Measurements from ENCODE around the gene DMAC2L.
A peak's percentile ranks its signal among the peaks of the same experiment; 100 is the strongest.
"Not testable (repeated sequence)": the region's sequence is repeated elsewhere in the genome, so short reads cannot be mapped to it uniquely, and the experiment has no call there.

DMAC2L gene

DNA sequence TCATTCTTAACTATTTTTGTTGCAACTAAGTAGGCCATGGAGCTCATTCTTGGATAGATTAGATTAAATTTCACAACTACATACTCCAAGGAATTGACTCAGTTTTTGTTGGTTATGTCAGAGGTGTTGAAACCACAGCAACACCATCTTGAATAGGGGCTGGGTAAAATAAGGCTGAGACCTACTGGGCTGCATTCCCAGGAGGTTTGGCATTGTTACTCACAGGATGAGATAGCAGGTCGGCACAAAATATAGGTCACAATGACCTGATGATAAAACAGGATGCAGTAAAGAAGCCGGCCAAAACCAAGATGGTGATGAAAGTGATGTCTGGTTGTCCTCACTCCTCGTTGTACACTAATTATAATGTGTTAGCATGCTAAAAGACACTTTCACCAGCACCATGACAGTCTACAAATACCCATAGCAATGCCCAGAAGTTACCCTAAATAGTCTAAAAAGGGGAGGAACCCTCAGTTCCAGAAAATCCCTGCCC is 20.9 kb downstream of the DMAC2L start:
- DNase-seq = no peak

DNA sequence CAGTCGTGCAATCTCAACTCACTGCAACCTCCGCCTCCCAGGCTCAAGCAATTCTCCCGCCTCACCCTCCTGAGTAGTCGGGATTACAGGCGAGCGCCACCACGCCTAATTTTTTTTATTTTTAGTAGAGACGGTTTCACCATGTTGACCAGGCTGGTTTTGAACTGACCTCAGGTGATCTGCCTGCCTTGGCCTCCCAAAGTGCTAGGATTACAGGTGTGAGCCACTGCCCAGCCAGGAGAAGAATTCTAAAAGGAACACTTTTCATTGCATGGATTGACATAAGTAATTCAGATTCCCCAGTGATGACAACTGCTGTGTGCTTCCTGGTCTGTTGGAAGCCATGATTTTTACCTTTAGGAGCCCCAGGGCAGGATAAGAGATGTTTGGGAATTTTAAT is 22.1 kb downstream of the DMAC2L start:
- DNase-seq = no peak

DNA sequence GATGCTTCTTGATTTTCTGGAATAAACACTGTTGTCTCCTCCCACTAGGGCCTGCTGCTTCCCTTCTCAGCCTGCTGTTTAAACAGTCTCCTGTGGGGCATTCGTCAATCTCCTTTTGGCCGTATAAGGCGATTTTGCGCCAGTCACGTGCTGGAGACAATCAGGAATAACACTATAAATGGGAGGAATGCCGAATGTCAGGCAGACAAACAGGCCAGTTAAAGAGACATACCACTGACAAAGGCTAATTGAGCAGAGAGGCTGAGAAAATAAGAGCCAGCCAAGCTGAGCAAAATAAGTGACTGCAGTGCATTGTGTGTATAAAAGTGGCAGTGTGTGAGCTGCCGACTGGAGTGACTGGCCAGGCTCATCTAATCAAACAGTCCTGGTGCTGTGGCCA is 23.3 kb downstream of the DMAC2L start:
- DNase-seq = peak; percentile 87

DNA sequence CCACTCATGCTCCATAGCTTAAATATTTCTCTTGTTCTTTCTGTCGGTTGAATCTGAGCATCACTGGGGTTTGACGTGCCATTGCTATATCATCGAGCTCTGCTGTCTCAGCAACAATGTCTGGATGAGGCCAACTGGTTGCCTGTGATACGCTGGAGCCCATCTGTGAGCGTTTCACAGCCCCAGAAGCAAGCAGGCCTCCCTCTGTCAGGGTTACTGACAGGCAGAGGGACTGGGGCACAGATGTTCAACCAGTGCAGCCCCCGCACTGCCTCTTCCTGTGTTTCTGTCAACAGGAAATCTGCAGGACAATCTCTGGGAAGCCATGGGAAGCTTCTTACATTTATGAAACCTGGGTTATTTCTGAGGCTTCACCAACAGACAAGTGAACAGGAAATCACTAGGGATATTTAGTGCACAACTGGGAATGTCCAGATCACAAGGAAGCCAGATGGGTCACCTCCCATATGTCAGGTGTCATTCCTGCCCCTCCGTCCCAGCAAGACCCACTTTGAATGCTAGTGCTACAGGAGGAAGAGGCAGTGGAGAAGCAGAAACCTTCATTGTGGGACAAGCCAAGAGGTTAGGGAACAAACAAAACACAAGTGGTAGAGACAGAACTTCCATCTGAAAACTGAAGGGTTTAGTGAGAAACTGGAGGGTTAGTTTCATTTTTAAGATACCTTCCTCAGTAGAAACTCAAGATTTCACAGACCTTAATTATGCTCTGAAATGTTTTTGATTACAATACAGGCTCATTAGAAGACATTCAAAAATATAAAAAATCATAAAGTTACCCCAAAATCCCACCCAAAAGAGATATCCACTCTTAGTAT is 24.1 kb downstream of the DMAC2L start:
- peak; percentile 14 for DNase-seq

DNA sequence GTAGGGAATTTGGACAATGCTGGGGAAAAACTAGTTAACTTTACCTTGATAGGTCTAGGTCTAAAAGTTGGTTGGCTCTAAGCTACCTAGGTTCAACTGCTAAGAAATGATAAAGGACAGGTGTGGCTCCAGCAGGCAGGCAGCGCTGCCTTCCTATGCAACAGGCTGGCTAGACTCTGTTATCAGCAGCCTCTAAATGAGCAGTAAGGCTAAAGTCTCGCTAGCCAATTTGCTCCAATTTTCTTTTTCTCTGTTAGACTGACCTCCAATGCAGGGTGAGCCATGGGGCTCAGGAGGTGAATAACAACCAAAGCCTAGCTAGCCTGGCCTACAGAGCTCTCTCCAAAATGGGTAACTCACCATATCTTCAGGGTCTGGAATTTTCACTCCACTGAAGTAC is 26.5 kb downstream of the DMAC2L start:
- no peak for DNase-seq

DNA sequence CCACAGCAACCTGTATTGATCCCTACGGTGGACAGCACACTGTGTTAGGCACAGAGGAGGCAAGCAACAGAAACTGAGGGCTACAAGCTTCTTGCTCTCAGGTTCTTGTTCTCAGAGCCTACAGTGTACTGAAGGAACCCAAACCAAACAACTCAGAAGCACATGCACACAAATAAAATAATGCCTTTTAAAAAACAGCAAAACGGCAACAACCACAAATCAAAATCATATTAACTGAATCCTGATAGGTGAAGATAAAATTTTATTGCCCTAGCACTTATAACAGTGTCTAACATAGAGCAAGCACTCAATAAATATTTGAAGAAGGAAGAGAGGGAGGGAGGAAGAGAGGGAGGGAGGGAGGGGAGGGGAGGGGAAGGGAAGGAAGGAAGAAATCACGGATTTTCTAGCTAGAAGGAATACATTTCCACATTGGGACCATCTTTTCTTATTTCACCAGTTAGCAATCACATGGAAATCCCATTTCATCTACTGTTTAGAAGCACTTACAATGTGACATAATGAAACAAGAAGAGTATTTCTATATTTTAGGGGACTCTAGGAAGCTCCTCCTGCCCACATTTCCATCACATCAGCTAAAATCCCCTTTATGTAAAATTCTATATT is 27.2 kb downstream of the DMAC2L start:
- DNase-seq = no peak

DNA sequence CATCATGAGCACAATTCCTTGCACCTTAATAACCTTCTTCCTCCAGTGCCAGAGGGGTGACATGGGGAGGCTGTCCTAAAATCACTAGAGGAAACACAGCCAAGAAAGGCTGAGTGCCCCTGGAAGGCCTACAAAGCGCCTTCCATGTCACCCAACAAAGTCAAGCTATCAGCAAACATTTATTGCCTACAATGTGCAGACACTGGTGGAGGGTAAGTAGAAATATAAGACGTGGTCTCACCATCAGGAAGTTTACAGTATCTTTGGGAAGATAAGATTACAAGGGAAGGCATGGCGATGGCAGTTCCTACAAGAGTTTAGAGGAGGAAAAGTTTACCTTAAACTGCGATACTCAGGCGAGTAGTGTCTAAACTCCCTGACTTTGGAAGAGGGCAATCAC is 27.9 kb downstream of the DMAC2L start:
- DNase-seq = no peak

DNA sequence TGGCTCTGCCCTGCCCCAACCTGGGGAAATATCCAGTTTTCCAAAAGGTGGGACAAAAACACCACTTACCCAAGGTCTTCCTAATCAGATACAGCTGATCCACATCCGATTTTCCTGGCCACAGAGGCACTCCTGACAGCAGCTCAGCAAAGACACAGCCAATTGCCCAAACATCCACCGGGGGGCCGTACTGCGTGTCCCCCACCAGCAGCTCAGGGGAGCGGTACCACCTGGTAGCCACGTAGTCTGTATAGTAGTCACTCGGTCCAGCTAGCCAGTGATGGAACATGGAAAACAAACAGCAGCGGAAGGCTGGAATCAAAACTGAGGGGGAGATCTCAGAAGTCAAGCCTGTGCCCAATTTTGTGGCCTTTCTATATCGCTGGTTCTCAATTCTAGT is 28.8 kb downstream of the DMAC2L start:
- DNase-seq = no peak

DNA sequence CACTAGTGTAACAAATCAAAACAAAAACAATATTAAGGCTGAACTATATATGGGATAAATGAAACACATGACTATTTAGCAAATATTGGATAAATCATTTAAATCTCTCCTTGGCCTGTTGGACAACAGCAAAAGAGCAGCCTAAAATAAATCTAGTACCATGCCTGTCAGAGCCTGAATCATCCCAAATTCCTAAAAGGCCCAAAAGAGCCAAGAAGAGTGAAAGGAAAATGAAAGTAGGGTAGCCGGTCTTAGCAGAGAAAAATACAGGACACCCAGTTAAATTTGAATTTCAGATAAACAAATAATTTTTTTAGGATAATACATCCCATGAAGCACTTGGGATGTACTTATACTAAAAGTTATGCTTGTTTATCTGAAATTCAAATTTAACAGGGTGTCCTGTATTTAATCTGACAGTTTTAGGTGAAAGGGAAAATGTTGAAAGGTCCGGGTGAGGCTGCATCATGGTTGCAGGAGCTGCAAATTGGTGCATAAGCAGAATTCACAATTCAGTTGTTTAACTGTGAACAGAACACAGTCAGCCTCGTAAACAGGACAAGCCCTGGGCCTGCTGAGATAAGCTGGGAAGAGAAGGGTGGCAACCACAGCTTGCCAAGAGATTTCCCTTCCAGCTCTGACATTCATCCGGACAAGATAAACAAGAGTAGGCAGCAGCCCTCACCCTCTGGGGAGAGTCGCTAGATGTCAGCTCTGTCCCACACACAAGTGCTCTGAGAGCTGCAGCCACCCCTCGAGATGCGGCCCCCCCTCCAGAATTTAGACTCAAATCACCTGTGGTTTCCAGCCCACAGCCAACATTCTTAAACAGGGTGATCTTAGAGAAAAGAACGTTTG is 30.3 kb downstream of the DMAC2L start:
- DNase-seq = peak; percentile 65

DNA sequence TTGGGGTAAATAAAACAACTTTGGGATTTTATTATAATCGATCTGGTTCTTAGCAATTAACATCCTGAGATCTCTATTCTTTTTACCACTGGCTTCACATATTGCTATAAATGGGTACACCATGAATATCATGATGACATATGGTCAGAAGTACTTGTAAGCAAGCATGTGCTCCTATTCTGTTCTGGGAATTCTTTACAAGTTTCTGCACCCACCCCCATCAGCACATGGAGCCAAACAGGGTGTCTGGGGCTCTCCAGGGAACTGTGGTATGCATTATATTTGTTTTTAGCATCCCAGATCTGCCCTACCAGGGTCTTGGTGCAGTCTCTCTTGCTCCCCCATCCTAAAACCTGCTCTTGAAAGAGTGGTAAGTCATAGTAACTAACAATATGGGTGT is 31.3 kb downstream of the DMAC2L start:
- DNase-seq = no peak

DNA sequence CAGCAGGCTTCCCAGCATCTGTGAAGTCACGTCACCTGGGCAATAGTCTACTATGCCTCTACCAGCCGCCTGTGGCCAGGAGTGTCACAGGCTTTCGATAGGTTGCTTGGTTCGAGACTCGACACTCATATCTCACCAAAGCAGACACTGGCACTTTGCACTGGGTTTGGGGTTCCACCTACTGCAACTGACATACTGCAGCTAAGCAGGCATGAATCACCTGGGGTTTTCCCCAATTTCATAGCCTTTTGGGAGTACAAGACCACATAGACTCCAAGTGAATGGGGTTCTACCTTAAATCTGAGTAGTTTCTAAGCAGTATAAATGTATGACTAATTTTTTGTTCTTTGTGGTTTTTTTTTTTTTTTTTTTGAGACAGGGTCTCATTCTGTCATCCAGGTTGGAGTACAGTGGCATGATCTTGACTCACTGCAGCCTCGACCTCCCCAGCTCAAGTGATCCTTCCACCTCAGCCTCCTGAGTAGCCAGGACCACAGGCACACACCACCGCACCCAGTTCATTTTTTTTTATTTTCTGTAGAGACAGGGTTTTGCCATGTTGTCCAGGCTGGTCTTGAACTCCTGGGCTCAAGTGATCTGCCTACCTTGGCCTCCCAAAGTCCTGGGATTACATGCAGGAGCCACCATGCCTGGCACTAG is 32.1 kb downstream of the DMAC2L start:
- no peak for DNase-seq

DNA sequence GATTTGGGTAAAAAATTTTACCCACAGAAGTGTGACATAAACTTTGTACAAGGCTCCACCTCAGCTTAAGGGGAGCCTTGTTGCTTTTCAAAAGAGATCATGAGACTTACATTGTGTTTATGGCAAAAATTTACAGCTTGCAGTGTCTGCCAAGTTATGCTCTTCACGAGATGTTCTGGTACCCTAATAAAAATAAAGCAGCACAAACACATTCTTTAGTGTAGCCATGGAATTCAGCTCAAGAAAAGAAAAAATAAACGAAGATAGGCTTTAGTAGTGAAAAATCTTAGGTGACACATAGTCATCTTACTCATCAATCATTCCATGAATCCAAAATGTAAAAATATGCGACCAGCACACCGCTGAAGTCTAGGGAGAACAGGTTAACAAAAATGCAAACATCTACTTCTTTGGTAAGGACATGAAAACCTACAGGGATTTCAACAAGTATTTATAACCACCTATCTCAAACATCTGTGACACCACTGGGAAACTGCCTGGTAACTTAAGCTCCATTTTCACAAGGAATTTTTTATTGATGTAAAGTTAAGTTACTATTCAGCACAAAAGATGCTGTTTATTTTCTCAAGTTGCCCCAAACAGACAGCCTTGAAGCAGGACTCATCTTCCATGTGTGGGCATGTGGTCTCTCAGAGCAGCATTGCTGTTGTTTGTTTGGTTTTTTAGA is 32.9 kb downstream of the DMAC2L start:
- no peak for DNase-seq

DNA sequence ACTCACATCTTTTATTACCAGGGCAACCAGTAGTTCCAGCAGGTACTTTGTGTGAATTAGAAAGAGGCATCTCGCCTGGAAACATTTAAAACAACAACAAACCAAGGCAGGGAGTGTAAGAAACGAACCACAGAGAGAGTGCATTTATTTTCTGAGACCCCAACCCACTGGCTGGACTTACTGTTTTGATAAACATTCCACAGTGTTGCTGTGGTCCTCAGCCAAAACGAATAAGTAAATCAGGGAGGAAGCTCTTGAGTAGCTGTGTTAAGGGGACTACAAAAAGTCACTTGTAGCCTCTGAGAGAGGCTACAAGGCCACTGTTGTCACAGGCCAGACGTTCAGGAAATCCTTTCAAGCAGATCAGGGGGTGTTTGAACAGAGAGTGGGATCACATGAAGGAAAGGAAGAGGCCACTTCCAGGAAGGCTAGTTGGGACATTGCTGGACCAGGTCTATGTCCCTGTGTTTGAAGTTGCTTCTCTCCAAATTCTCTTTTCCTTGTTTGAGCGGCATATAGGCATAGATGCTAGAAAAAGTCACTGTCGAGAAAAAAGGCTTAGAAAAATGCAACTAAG is 33.8 kb downstream of the DMAC2L start:
- DNase-seq = no peak

DNA sequence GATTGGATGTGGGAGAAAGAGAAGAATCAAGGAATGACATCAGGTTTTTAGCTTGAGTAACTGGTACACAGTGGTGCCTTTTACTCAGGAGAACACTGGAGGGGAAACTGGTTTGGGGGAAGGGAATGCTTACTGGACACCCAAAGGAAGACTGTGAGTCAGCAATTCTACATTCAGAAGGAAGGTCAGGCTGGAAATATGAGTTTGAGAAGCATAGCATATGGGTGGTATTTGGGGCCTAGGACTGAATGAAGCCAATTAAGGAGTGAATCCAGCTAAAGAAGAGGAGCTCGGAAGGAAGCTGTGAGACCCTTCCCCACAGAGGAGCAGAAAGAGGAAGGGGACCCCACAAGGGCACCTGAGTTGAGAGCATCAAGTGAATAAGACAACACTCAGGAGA is 35.4 kb downstream of the DMAC2L start:
- DNase-seq = no peak

DNA sequence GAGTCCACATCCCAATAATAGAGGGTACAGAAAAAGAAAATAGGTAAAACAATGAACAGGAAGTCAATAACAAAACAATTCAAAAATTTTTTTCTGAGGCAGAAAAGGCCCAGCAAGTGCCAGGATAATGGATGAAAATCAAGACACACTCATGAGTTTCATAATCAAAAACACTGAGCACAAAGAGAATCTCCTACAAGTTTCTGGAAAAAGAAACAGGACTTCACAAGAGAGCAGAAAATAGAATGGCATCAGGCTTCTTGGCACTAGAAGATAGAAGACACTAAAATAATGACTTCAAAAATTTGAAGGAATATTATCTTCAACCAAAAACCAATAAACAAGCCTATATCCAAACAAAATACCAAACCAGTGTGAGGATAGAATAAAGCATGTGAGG is 36.8 kb downstream of the DMAC2L start:
- no peak for DNase-seq

DNA sequence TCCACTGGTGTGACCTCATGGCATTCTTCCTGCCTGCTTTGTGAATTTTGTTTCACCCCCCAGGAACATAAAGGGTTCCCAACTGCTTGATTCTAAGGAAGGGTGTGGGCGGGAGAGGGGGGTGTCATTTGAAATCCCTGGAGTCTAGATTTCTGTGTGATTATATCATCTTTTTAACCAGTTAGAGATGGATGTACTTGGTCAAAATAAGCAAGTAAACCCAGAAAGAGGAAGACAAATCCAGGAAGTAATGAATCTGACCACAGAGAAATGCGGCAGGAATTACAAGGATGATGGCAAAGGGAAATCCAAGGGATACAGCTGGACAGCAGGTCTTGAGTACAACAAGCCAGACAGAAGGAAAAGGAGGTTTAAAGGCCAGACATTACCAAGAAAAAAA is 38.9 kb downstream of the DMAC2L start:
- no peak for DNase-seq

DNA sequence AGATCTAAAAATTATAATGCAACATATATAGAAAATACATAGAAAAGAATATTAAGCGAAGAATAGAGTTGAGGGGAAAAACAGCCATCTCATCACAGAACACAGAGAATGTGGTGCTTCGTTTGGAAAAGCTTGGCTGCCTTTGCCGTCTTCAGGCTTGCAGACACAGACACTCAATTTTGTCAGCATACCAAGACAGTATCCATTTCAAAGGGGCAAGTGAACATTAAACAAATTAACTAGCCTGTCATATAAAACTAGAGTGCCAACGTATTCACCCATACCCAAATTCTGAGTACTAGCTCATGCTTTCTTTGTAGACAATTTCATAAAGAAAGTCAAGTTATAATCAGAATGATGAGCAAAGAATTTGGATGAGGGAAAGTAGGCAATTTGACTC is 40.5 kb downstream of the DMAC2L start:
- DNase-seq = no peak

DNA sequence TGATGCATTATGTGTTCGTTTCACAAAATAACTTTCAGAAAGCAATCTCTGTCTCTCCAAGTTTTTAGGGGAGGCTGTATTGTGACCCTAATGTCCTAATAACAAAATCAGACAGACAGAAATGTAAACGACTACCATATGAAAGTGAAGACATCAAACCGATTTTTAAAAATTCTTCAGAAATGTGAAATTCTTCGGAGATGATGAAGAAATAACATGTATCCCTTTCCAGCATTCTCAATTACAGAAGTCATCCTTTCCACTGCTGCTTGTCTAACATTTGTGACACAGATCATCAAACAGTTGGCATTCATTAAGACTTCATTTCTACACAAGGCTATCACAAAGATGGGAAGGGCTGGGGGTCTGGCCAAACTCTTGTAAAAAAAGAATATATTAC is 41.0 kb downstream of the DMAC2L start:
- DNase-seq = no peak

DNA sequence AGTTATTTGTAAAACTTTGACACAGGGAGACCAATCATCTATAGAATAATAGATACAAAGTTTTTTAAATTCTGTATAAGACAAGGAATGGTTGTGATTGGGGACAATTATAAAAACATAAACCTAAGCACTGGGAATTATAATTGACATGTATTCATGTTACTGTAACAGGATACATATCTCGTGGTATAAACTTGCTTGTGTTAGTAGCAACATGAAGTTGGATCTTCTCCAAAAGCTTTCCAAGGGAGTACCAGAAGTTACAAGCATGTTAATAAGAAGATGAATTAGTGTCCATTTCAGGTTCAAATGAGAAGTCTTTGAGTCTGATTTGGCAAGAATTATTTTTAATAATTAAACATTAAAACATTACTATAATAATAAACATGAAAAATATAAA is 42.4 kb downstream of the DMAC2L start:
- peak; percentile 2 for DNase-seq

DNA sequence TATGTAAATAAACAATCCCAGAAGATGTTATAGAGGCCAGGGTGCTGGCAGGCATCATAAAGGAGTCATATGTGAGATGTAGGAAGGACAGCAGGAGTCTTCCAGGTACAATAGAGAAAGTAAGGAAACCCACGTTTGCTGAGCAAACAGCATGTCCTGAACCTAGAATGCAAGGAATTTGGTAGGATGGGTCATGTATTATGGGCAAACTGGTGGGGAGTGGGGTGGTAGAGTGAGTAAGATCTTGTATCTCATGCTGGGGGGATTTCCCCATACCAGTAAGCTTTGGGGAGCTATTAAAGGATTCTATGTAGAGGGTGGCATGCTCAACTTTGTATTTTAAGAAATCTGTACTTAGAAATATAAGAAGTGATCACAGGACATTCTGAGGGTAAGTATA is 43.6 kb downstream of the DMAC2L start:
- no peak for DNase-seq

DNA sequence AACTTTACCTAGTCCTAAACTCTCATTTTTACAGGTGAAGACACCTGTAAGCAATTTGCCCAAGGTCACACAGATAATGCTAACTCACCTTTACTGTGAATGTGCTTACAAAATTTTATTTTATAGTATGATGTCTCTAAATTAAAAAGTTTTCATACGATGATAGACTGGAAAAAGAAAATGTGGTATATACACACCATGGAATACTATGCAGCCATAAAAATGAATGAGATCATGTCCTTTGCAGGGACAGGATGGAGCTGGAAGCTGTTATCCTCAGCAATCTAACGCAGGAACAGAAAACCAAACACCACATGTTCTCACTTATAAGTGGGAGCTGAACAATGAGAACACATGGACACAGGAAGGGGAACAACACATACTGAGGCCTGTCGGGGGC is 44.2 kb downstream of the DMAC2L start:
- DNase-seq = not testable (repeated sequence)

DNA sequence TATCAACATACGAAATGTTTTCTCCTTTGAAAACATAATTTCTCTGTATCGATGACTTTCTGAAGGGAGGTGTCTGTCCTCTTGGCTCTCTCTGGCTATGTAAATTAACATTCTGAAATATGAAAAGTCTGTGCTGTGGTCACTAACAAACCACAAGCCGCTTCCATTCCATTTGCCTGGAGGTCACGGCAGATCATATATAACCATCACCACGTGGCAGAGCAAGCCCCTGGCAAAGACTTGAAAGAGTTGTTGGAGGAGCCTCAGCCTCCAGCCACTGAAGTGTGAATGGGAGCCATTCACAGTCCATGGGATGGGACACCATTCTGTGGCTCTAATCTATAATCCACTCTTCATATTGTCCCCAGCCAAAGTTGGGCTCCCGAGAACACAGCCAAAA is 45.0 kb downstream of the DMAC2L start:
- no peak for DNase-seq
